Loucy (cell line): ENCODE results near the gene KLLN.
"Not testable (repeated sequence)": the region's sequence is repeated elsewhere in the genome, so short reads cannot be mapped to it uniquely, and the experiment has no call there.

Experiments used
- EZH2phosphoT487 ChIP-seq: fragments of 200-600 bp; IDR thresholded peaks from 2 replicates; pipeline ENCODE4 v1.6.1; 2018; ENCODE audit warnings: antibody characterized with exemption, mild to moderate bottlenecking, moderate library complexity, borderline replicate concordance
- TF ChIP-seq, protein P1 (sequence below): fragments of 200-600 bp; sonication (generic); conservative IDR thresholded peaks from 2 replicates; pipeline ENCODE4 v1.5.1; 2014; ENCODE audit warnings: mild to moderate bottlenecking, antibody characterized with exemption, low read length

DNA sequence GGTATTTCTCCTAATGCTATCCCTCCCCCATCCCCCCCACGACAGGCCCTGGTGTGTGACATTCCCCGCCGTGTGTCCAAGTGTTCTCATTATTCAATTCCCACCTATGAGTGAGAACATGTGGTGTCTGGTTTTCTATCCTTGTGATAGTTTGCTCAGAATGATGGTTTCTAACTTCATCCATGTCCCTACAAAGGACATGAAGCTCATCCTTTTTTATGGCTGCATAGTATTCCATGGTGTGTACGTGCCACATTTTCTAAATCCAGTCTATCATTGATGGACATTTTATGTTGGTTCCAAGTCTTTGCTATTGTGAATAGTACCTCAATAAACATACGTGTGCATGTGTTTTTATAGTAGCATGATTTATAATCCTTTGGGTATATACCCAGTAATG is 8.1 kb downstream of the KLLN start:
- TF ChIP-seq, protein P1, sequence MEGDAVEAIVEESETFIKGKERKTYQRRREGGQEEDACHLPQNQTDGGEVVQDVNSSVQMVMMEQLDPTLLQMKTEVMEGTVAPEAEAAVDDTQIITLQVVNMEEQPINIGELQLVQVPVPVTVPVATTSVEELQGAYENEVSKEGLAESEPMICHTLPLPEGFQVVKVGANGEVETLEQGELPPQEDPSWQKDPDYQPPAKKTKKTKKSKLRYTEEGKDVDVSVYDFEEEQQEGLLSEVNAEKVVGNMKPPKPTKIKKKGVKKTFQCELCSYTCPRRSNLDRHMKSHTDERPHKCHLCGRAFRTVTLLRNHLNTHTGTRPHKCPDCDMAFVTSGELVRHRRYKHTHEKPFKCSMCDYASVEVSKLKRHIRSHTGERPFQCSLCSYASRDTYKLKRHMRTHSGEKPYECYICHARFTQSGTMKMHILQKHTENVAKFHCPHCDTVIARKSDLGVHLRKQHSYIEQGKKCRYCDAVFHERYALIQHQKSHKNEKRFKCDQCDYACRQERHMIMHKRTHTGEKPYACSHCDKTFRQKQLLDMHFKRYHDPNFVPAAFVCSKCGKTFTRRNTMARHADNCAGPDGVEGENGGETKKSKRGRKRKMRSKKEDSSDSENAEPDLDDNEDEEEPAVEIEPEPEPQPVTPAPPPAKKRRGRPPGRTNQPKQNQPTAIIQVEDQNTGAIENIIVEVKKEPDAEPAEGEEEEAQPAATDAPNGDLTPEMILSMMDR: not testable (repeated sequence)
- TF ChIP-seq EZH2phosphoT487: not testable (repeated sequence)
